Measurements from ENCODE around the gene SMIM35. TPM values are rescaled to one million over a fixed set of nuclear protein-coding genes. Genes with fewer than 3 reads are reported as not detected.

The SMIM35 gene
- total and polyA plus RNA-seq, 2 of the 4 experiments (the other 2 are of a cell fraction), result not detected

DNA sequence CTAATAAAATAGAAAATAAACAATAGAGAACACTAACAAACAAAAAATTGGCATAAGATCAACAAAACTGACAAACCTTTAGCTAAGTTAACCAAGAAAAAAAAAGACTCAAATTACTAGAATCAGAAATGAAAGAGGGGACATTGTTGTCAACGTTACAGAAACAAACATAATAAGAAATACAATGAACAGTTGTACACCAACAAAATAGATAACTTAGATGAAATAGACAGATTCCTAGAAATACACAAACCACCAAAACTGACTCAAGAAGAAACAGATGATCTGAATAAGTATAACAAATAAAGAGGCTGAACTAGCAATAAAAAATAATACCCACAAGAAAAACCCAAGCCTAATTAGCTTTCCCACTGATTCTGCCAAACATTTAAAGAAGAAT, 44.6 kb downstream of the SMIM35 start:
- no peak overlapping the region for H3K18ac ChIP-seq (ENCODE audit: low read depth, low read length)
- no peaks in the 10 kb centered on the region for H3K4me1 ChIP-seq (ENCODE audit: control insufficient read depth, insufficient read depth, low read length)
- dilution Hi-C loops (cut with HindIII; ENCODE audit: low sequenced_read_pairs, unreplicated experiment), result no loop called here
- BruUV-seq (replicated peaks), result no TSS peak
- H2AK5ac ChIP-seq (ENCODE audit: low read depth, low read length), result no peak overlapping the region
- no peak overlapping the region for H4K91ac ChIP-seq (ENCODE audit: insufficient read depth, low read depth, low read length)
- no peak overlapping the region for H3K23ac ChIP-seq (ENCODE audit: low read depth, low read length)
- H3K9ac ChIP-seq (ENCODE audit: low read depth, low read length), result no peak overlapping the region
- no peak overlapping the region for H3K56ac ChIP-seq (ENCODE audit: extremely low read depth, insufficient read depth, low read length)
- H3K9me1 ChIP-seq (ENCODE audit: insufficient read depth, low read length), result no peaks in the 10 kb centered on the region
- intact Hi-C loops (cut with micrococcal nuclease), result no loop called here
- peaks cover 3% of the 10 kb centered on the region; the same call in 1 of the 2 replicates for H3K27me3 ChIP-seq (ENCODE audit: control insufficient read depth, insufficient read depth, low read length)
- H2BK20ac ChIP-seq (ENCODE audit: low read depth, low read length), result no peak overlapping the region
- no peak overlapping the region for H3K4ac ChIP-seq (ENCODE audit: low read depth, low read length)
- TF ChIP-seq NFE2L2 (IDR thresholded peaks at IDR 0.05; ENCODE audit: low read depth, low read length) (no peak), FOS (IDR thresholded peaks at IDR 0.05; ENCODE audit: low read depth, low read length) (no peak), RAD21 (IDR thresholded peaks at IDR 0.05; ENCODE audit: low read length) (no peak), MXI1 (IDR thresholded peaks at IDR 0.05; ENCODE audit: borderline replicate concordance, low read depth, low read length) (no peak), MAZ (IDR thresholded peaks at IDR 0.05; ENCODE audit: borderline replicate concordance, low read depth, low read length) (no peak), SMC3 (IDR thresholded peaks at IDR 0.05; ENCODE audit: low read depth, low read length) (no peak), CHD1 (IDR thresholded peaks at IDR 0.05; ENCODE audit: low read depth, low read length) (no peak), CTCF (conservative IDR thresholded peaks at IDR 0.05; ENCODE audit: low read depth, low read length) (no peak)
- TF ChIP-seq, protein P1, sequence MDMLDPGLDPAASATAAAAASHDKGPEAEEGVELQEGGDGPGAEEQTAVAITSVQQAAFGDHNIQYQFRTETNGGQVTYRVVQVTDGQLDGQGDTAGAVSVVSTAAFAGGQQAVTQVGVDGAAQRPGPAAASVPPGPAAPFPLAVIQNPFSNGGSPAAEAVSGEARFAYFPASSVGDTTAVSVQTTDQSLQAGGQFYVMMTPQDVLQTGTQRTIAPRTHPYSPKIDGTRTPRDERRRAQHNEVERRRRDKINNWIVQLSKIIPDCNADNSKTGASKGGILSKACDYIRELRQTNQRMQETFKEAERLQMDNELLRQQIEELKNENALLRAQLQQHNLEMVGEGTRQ (IDR thresholded peaks at IDR 0.05; ENCODE audit: low read depth, low read length), result no peak
- TF ChIP-seq, protein P2, sequence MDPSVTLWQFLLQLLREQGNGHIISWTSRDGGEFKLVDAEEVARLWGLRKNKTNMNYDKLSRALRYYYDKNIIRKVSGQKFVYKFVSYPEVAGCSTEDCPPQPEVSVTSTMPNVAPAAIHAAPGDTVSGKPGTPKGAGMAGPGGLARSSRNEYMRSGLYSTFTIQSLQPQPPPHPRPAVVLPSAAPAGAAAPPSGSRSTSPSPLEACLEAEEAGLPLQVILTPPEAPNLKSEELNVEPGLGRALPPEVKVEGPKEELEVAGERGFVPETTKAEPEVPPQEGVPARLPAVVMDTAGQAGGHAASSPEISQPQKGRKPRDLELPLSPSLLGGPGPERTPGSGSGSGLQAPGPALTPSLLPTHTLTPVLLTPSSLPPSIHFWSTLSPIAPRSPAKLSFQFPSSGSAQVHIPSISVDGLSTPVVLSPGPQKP (IDR thresholded peaks at IDR 0.05; ENCODE audit: borderline replicate concordance, low read depth, low read length), result no peak
- no peaks in the 10 kb centered on the region for H3K9me3 ChIP-seq (ENCODE audit: control insufficient read depth, insufficient read depth, low read length)
- no peaks in the 10 kb centered on the region for H3K79me1 ChIP-seq (ENCODE audit: low read depth in 1 of 2, low read length in 2 of 2)
- H4K20me1 ChIP-seq (ENCODE audit: insufficient read depth, low read length), result no peaks in the 10 kb centered on the region
- no peak overlapping the region for H2BK120ac ChIP-seq (ENCODE audit: low read depth, low read length)
- H3K4me3 ChIP-seq (ENCODE audit: insufficient read depth, low read depth, low read length), result no peak overlapping the region
- H3K14ac ChIP-seq (replicated peaks; ENCODE audit: low read depth, low read length), result no peak overlapping the region
- no peak overlapping the region for H3K4me2 ChIP-seq (ENCODE audit: low read depth, low read length)
- no peak overlapping the region for H4K8ac ChIP-seq (ENCODE audit: low read depth in 2 of 2, low read length in 2 of 2)
- no peak overlapping the region for H2AK9ac ChIP-seq (replicated peaks; ENCODE audit: low read depth, low read length, poor library complexity)
- no peak for DNase-seq
- no peak overlapping the region for H2AFZ ChIP-seq (replicated peaks; ENCODE audit: low read length, poor library complexity)
- H2BK5ac ChIP-seq (ENCODE audit: low read depth, low read length, poor library complexity, severe bottlenecking), result no peak overlapping the region
- ChIA-PET CTCF (interaction anchor here (0.7 kb wide), 1 partner anchor 95 kb away, joined by 3 read pairs; no protein-coding TSS in a partner anchor), POLR2A (ENCODE audit: unreplicated experiment) (no interaction called here)
- no peak for ATAC-seq (ENCODE audit: low read depth)
- no CpG with 5 or more reads among the region's 1 CpG for WGBS, 2 experiments (ENCODE audit: extremely low coverage in 2 of 2, insufficient read length in 1 of 2)
- no peak overlapping the region for H4K5ac ChIP-seq (ENCODE audit: low read depth, low read length)
- no peak overlapping the region for H3K27ac ChIP-seq (ENCODE audit: insufficient read depth, low read length)
- no peak overlapping the region for H2BK15ac ChIP-seq (ENCODE audit: low read depth, low read length)
- in situ Hi-C loops (cut with MboI; ENCODE audit: low sequenced_read_pairs), result no loop called here
- no peaks in the 10 kb centered on the region for H3K36me3 ChIP-seq (ENCODE audit: control insufficient read depth, insufficient read depth, low read length)
